ENCODE measurements around the gene PER1. TPM values are rescaled to one million over a fixed set of nuclear protein-coding genes. Genes with fewer than 3 reads are reported as not detected.

The PER1 gene
- polyA plus RNA-seq, 1 donor, result 72.6 TPM

DNA sequence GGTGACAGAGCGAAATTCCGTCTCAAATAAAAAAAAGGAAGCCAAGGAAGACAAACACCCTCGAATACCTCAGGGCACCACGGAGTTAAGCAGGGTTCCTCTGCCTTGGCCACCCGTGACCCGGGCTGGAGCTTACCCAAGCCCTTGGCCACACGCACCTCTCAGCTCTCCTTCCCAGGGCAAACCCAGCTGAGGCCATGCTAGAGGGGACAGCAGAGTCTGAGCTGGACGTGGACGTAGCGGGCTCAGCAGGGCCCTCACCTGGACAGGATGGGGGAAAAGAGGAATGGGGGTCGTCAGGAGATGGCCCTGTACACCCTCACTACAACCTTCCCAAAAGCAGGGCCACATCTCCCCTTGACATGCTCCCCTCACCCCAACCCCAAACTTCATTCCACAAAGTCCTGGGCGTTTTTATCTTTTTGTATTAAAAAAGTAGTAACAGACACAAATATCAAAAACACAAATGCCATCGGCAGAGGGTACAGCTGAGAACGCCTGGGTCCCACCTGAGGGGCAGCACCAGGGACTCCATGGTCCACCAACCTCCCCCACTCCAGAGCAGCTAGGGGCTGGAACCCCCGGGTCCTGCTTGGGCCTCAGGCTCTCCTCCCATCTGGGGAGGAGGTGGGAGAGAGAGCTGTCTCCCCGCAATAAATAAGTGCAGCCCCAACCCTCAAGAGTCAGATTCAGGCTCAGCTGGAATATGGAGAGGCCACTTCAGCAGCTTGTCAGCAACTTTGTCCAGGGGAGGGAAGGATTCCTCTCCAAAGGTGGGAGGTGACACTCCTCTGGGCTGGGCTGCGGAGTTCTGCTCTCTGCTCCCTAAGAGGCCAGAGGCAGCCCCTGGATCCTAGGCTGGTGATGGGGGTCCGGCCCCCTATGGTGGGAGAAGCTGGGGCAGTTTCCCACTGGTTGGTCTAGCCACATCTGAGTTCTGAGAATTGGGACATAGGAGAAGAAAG is 11.9 kb downstream of the PER1 start:
- no peak for DNase-seq

DNA sequence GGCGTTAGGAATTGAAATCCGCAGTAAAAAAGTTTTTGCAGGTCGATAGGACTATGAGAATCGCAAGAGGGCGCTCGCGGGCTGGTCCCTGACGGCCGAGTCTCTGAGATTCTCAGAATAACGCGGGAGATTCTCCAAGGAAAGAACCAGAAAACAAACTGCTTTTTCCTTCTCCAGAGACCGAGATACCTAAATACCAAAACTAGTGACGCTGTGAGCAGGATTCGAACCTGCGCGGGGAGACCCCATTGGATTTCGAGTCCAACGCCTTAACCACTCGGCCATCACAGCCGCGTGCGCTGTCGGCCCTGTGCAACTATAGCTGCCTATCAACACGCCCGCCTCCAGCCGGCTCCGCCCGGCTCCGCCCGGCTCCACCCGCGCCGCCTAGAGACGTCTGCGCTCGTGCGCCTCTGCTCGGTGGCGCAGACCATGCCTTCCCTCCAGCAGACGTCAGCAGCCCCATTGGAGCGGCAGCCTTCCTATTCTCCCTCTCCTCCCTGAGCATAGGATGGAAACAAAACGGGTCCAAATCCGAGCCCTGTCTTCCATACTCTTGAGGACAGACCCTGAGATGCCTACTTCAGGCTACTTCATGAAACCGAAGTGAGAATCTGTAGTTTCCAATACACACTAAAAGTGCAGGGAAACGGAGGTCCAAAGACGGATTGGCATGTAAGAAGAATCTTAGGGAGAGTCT is 13.4 kb downstream of the PER1 start:
- DNase-seq, result peak; percentile 95

DNA sequence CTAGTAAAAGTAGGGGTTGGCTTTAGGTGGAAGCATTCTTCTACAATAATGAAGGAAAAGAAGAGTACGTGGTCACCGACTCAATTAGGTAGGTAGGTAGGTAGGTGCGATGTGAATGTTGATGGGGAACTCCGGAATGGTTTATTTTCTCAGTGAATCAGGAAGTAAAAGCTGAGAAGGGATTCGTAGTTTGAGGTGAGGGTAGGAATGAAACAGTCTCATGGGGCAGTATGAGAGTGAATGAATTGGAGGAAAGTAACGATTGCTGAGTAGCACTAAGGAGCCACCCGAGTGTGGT is 13.9 kb downstream of the PER1 start:
- DNase-seq, result no peak

DNA sequence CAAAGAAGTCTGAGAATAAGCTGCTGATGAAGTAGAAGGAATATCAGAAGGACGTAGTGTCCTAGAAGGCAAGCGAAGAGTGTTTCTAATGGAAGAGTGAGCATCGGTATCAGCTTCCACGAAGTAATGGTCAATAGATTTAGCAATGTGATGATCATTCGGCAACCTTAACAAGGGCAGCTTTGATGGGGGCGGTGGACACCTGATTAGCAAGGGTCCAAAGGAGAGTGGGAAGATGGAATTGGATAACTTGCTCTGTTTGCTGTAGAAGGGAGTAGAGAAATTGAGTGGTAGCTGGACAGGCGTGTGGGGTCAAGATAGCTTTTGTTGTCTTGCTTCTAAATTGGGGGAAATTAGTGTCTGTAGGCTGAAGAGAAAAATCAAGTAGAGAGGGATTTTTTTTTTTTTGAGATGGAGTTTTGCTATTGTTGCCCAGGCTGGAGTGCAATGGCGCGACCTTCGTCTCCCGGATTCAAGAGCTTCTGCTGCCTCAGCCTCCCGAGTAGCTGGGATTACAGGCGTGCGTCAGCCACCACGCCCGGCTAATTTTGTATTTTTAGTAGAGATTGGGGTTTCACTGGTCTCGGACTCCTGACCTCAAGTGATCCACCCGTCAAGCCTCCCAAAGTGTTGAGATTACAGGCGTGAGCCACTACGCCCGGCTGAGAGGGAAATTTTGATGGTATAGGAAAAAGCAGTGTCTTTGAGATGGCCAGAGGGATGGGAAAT is 14.4 kb downstream of the PER1 start:
- no peak for DNase-seq

DNA sequence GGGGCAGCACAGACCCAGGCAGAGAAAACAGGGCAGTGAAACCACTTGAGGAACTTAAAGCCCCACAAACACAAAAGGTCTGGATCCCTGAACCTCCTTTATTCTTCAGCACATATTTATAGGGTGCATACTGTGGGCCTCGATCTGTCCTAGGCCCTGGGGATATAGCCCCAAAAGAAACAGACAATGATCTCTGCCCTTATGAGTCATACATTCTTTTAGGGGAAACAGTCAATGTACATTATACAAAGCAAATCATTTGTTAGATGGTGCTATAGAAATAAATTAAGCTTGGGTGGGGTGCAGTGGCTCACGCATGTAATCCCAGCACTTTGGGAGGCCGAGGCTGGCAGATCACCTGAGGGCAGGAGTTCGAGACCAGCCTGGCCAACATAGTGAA is 18.3 kb downstream of the PER1 start:
- DNase-seq, result no peak

DNA sequence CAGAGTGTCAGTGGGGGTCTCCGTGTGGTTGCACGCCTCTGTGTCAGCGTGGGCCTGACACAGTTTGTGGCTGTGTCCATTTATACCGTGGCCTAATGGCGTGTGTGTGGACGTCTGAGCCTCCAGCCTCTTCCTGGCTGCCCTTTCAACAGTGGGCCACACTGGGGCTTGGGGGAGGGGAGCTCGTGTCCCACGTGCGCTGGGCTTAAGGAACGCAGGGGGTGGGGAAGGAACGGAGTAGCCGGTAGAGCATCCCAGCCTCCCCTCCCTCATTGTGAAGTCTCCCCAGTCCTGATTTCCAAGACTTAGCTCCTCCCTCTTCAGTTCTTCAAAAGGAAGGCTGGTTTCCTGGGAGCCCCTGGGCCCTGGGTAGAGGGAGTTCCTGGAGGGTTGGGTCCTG is 18.8 kb downstream of the PER1 start:
- DNase-seq, result no peak

DNA sequence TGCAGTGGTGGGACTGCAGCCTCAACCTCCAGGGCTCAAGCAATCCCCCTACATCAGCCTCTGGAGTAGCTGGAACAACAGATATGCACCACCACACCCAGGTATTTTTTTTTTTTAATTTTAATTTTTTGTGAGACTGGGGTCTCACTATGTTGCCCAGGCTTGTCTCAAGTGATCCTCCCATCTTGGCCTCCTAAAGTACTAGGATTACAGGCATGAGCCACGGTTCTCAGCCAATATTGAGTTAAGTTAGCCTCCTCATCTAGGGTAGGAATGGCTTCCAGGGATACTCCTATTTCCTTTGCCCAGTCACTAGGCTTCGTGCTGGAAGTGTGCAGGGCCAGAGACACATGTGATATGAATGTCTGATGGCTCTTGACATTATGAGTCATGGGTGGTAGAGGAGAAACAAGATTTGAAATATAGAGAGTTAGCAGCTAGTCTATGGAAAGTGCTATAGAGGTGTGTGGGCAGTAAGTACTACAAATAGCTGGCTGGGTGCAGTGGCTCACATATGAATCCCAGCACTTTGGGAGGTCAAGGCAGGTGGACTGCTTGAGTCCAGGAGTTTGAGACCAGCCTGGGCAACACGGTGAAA is 20.3 kb downstream of the PER1 start:
- DNase-seq, result no peak

DNA sequence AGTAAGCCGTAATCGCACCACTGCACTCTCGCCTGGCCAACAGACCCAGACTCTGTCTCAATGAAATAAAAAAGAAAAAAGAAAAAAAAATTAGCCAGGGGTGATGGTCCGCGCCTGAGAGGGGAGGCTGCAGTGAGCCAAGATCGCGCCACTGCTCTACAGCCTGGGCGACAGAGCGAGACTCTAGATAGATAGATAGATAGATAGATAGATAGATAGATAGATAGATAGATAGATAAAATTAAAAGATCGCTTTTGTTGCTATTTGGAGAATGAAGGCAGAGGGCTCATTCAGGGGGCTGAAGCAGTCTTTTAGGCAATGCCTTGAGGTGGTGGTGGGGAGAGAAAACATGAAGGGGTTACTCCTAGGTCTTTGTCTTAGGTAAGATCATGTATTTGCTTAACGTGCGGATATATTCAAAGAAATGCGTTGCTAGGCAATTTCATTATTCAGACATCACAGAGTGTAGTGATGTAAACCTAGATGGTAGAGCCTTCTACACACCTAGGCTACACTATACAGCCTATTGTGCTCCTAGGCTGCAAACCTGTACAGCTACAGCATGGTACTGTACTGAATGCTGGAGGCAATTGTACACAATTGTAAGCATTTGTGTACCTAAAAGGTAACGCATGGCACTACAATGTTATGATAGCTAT is 23.9 kb downstream of the PER1 start:
- no peak for DNase-seq

DNA sequence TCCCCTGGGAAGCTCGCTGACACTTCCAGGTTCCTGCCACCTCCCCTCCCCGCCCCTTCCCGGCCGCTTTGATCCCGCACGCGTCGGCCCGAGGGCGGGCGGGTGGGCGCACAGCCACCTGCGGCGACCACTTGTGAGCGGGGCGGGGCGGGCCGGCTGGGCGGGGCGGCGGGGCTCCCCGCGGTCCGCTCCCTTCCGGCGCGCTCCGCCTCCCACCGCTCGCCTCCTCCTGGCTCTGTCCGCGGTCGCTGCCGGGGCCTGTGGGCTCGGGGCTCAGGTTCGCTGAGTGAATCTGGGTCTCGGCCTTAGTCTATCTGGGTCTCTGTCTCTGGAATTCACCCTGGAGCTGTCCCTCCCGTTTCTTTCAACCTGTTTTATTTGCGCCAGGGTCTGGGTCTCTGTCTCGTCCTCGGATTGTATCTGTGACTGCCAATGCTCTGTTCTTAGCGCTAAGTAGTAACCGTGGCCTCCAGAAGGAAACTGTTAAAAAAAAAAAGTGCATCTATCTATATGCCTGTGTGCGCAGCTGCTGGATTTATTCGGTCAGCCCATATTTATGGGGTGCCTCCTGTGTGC is 25.6 kb downstream of the PER1 start:
- no peak for DNase-seq

DNA sequence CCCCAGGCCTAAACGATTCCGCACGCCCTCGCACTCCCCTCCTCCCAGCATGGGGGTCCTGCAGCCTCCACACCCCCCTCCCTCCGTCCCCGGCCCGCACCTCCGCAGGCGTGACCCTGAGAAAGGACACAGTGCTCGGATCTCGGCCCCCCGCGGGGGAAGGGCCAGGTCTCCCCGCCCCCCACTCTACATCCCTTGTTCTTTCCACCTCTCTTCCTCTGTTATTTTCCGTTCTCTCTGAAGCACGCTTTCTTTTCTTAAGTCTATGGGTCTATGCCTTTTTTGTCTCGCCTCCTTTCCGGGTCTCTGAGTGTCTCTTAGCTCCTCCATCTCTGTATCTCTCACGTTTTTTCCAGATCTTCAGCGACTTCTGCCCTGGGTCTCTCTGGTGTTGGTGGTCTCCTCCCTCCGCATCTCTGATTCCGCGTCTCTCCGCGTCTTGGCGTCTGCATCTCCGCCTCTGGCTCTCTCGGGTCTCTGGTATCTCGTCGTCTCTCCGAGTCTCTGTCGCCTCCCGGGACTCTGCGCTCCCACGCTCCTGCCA is 26.2 kb downstream of the PER1 start:
- DNase-seq, result no peak

DNA sequence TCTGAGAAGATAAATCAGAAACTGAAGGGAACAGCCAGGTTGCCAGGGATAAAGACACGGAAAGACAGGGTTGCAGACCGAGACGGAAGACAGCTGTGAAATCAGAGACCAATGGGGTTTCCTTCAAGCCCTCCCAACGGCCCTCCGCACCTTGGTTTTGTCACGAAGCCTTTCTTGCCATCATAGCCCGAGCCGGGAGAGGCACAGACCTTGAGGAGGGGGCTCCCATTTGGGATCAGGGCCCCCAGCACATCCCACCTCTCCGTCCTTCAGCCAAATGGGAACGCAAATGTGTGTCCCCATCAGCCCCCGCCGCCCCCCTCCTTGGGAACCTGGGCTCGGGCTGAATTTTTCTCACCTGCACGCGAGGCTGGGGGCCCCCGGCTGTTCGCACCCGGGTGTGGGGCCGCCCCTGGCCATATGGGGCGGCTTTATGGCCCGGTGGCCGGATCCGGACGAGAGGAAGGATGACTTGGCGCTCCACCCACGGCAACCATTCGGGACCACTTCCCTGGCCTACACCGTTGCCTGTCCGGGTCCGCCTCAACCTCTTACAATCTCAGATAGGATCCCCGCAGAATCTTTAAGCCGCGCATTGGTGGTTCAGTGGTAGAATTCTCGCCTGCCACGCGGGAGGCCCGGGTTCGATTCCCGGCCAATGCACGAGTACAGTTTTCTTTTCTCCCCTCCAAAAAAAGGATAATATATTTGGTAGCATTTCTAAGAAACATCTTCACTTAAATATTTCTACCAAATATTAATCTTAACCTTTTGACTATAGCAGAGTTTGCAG is 26.9 kb downstream of the PER1 start:
- peak; percentile 86 for DNase-seq

DNA sequence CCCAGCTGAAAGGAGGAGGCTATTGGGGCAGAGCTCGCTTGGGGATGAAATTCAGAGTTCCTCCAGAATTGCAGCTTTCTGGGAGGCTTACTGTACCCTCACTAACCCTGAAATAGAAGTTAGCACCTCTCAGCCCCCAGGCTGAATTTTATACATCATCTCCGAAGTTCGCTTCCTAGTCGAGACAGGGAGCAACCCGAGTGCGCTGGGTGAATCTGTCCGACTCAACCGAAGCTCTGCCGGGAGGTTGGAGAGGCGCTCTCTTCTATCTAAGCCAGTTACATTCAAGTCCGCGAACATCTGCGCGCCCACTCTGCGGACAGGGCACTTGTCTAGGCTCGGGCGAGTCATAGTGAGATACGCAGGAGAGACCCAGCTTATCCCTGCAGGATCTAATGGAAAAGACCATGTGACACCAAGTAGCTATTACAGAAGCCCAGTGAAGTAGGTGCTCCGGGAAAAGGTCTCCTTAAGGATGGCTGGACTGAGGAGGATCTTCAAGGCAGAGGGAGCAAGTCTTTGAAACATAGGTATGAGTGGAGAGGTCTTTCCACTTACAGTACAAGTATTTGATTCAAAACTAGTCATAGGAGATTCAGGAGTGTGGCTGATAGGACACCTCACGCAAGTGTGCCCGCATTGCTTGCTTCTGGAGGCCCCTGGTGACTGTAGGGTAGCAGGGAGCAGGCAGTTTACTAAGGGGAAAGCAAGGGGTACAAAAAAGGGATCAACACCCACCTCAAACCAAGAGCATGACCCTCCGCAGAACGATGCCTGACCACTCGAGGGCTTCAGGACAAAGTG is 27.7 kb downstream of the PER1 start:
- DNase-seq, result no peak

DNA sequence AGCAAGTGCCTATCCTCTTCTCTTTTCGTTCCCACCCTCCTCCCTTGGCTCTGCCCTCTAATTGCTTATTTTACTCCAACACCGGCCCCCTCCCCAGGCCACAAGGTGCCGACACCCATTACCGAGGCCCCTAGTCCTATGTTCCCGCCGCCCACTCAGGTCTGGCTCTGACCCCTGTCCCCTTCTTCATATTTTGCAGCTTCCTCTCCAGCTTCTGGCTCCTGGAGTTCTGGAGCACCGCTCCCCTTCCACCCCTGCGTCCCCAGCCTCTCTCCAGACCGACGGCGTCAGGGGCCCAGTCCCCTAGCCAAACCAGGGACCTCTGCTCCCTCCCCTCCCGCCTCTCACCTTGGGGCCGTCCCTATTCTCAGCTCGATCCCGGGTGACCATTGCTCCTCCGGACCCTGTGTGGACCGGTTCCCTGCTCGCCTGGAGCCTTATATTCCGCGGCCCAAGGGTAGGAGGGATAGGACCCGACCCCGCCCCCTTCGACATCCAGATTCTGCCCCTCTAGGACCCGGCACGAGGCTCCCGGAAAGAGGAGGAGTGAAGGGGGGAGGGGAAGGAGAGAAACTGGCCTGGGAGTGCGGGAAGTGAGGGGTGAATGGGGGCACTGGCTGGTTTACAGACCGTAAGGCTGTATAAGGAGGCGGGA is 28.4 kb downstream of the PER1 start, which contains the start of gene HES7:
TSS of gene HES7 (minus strand) at position 412 of the 655 bp plus-strand sequence. CDS start at position 390, 22 bp downstream.
- DNase-seq, result no peak

DNA sequence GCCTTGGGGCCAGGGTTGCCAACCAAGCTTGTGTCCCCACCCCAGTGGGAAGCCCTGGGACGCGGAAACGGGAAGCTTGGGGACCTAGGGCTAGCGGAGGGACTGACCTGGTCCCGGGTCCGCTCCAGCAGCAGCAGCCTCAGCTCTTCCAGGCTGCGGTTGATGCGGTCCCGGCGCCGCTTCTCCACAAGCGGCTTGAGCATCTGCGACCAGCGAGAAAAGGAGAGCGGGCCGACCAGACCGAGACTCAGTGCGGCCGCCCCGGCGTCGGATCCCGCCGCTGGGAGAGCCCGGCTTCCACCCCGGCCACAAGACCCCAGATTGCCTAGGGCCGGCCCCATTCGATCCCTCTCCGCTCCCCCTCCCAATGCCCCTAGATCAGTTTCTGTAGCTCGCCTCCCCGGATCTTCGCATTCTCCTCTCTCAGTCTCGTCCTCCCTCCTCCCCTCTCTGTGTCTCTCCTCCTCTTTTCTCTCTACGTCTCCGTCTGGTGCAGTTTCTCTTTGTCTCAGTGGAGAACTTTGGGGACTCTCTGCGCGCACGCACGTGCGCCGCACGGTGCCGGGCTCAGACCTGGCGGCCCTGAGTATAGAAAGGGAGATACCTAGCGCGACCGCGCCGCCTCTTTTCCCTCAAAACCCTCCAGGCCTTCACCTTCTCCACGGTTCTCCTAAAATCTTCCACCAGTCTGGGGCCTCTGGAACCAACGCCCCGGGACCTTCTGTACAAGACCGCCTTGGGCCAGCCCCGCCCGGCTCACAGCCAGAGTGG is 29.1 kb downstream of the PER1 start:
- DNase-seq, result no peak

DNA sequence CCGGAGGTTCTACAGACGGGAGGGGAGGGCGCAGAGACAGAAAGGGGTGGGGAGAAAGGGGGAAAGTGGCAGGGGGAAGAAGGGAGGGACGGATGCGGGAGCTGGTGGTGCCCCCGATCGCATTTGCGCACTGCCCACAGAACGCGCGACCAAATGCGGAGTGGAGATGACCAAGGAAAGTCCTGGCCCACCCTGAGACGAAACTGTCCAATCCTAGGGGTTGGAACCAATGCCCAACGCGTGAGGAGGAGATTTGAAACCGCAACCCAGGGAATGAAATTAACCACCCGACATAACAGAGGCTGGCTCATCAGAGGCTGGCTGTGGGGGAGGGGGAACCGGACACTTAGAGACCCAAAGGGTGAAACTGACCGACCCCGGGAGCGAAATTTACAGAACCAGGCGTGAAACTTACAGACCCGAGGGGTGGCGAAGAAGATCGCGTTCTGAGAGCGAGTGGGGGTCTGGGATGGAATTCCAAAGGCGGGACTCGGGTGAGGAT is 29.7 kb downstream of the PER1 start:
- DNase-seq, result no peak

DNA sequence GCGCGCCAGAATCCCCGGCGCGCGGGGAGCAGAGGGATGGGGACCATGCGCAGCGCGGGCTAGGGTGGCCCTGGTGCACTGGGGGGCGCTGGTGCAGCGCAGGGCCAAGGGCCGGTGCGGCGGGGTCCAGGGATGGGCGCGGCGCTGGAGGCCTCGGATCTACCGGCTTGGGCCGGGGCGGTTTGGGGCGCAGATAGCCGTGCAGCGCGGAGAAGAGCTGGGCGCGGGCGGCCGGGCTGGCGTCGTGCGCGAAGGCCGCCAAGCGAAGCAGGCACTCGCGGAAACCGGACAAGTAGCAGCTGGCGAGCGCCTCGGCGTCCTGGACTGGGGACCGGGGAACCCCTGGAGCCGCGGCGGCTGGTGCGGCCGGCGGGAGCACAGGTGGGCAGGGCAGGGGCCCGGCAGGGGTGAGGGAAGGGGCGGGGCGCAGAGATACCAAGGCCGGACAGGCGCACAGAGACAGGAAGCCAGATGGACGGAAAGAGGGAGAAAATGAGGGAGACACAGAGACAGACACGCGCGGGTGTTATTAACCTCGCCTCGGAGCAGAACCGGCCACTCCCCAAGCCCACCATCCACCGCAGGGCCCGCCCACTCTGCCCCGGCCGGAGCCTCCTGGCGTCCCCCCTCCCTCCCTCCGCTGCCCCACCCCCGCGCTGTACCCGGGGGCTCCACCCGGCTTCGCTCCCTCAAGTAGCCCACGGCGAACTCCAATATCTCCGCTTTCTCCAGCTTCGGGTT is 30.4 kb downstream of the PER1 start:
- no peak for DNase-seq

DNA sequence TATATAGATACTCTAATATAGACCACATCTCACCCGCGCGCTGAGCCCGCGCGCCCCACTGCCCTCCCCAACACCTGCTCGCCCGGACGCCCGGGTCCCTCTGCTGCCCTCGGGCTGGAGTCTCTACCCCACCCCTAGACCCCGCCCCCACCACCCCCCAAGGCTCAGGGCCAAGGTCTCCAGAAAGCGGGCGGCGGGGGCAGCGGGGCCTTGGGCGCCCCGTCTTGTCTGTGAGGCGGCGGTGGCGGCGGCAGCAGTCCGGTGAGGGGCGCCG is 30.9 kb downstream of the PER1 start:
- DNase-seq, result no peak
